Uterus (tissue), 4 donors: ENCODE results near the gene PSMD5. TPM values are rescaled to one million over a fixed set of nuclear protein-coding genes. Genes with fewer than 3 reads are reported as not detected.
"Not testable (repeated sequence)": the region's sequence is repeated elsewhere in the genome, so short reads cannot be mapped to it uniquely, and the experiment has no call there.

Source experiments
- DNase-seq, 2 donors: peaks; one replicate each; pipeline ENCODE4 v3.0.0-alpha.2; 2019 to 2020
- H3K27ac ChIP-seq, 2 donors: fragments of 200-600 bp; sonication (generic); 1 replicate in 1 of 2; 2 replicates in 1 of 2; pipeline ENCODE4 v1.5.1; 2016 to 2018
- H3K27me3 ChIP-seq, 2 donors: fragments of 200-600 bp; sonication (generic); one replicate each; pipeline ENCODE4 v1.5.1; 2018 to 2019; ENCODE audit warnings: control low read depth in 1 of 2
- H3K36me3 ChIP-seq, 2 donors: fragments of 200-600 bp; sonication (generic); one replicate each; pipeline ENCODE4 v1.5.1; 2019; ENCODE audit warnings: control low read depth in 1 of 2
- H3K4me1 ChIP-seq, 2 donors: fragments of 200-600 bp; sonication (generic); one replicate each; pipeline ENCODE4 v1.5.1; 2018 to 2019; ENCODE audit warnings: control low read depth in 1 of 2
- H3K4me3 ChIP-seq, 2 donors: fragments of 200-600 bp; sonication (generic); 1 replicate in 1 of 2; 2 replicates in 1 of 2; pipeline ENCODE4 v1.5.1; 2018 to 2019; ENCODE audit warnings: mild to moderate bottlenecking in 1 of 2
- H3K9me3 ChIP-seq, 2 donors: fragments of 200-600 bp; sonication (generic); one replicate each; pipeline ENCODE4 v1.5.1; 2019; ENCODE audit warnings: control low read depth in 1 of 2
- CTCF ChIP-seq, 4 experiments: fragments of 200-600 bp in 2 of 4; fragments of 450-650 bp in 2 of 4; sonication (generic) in 2 of 4; IDR thresholded peaks; one replicate each; pipeline ENCODE4 v1.5.1; 2016 to 2019; ENCODE audit warnings: antibody characterized with exemption in 4 of 4, mild to moderate bottlenecking in 2 of 4, moderate library complexity in 1 of 4
- POLR2A ChIP-seq, 2 donors: fragments of 450-650 bp; IDR thresholded peaks; one replicate each; pipeline ENCODE4 v1.6.1; 2016; ENCODE audit warnings: antibody characterized with exemption in 2 of 2, mild to moderate bottlenecking in 1 of 2, moderate library complexity in 1 of 2
- intact Hi-C: fragments of 100-400 bp; cut with DNase I; formaldehyde crosslinking; loops from one replicate; pipeline ENCODE4 v1.15.1; 2023; ENCODE audit warnings: low total_unique reads
- total RNA-seq, 4 donors: library from RNA; depleted of rRNA in 3 of 4; stranded (reverse); fragments of >200 nt in 3 of 4; gene quantifications; one replicate each; pipeline versions ENCODE4 v1.1.0 to v1.2.4, GENCODE V29; 2014 to 2023
- donor health status: DM: yes; HTN: yes; CAD: no.

The PSMD5 gene
- total RNA-seq, 4 donors from 2014 or later = 20.9 to 181 (median 49.0) TPM

GRCh38 chr9:120818595-120818994 lies 24.1 kb downstream of the PSMD5 start:
- Histone ChIP-seq H3K27me3 (no peaks in the 10 kb centered on the region), H3K36me3 (no peaks in the 10 kb centered on the region), H3K9me3 (no peaks in the 10 kb centered on the region), H3K4me1 (no peaks in the 10 kb centered on the region), H3K27ac (no peak overlapping the region), H3K4me3 (no peak overlapping the region)
- DNase-seq = no peak
- TF ChIP-seq CTCF (IDR thresholded peaks at IDR 0.05) = no peak
- TF ChIP-seq POLR2A (IDR thresholded peaks at IDR 0.05) = no peak
- intact Hi-C loops = no loop called here

- Histone ChIP-seq H3K4me3 (no peak overlapping the region), H3K36me3 (no peaks in the 10 kb centered on the region), H3K27me3 (no peaks in the 10 kb centered on the region), H3K4me1 (no peaks in the 10 kb centered on the region), H3K27ac (no peak overlapping the region), H3K9me3 (peaks cover 0 to 5% of the 10 kb centered on the region in 2 donors)
- DNase-seq = no peak
- TF ChIP-seq POLR2A (IDR thresholded peaks at IDR 0.05) (no peak), CTCF (IDR thresholded peaks at IDR 0.05) (no peak)
- intact Hi-C loops = no loop called here
Observed at GRCh38 chr9:120815075-120815474, 27.6 kb downstream of the PSMD5 start.

- H3K9me3 ChIP-seq = peaks cover 0 to 22% of the 10 kb centered on the region in 2 donors
Observed at GRCh38 chr9:120808931-120809330, 33.8 kb downstream of the PSMD5 start.

GRCh38 chr9:120807607-120808379 lies 34.9 kb downstream of the PSMD5 start:
- intact Hi-C loops = no loop called here
- H3K27me3 ChIP-seq = no peaks in the 10 kb centered on the region
- no peak for TF ChIP-seq POLR2A (IDR thresholded peaks at IDR 0.05)
- TF ChIP-seq CTCF (IDR thresholded peaks at IDR 0.05) = no peak
- H3K27ac ChIP-seq = no peak overlapping the region
- no peak for DNase-seq
- no peaks in the 10 kb centered on the region for H3K4me1 ChIP-seq
- no peaks in the 10 kb centered on the region for H3K36me3 ChIP-seq
- peaks cover 0 to 22% of the 10 kb centered on the region in 2 donors for H3K9me3 ChIP-seq
- no peak overlapping the region for H3K4me3 ChIP-seq

More at GRCh38 chr9:120808931-120809330, 33.8 kb downstream of the PSMD5 start:
- no peak overlapping the region for H3K27ac ChIP-seq
- no peaks in the 10 kb centered on the region for H3K36me3 ChIP-seq
- no peak overlapping the region for H3K4me3 ChIP-seq
- no peak for DNase-seq
- H3K27me3 ChIP-seq = no peaks in the 10 kb centered on the region
- TF ChIP-seq CTCF (IDR thresholded peaks at IDR 0.05) (no peak), POLR2A (IDR thresholded peaks at IDR 0.05) (no peak)
- intact Hi-C loops = no loop called here
- no peaks in the 10 kb centered on the region for H3K4me1 ChIP-seq

- H3K27me3 ChIP-seq, H3K4me1 ChIP-seq, H3K4me3 ChIP-seq, H3K36me3 ChIP-seq, DNase-seq, intact Hi-C loops, H3K27ac ChIP-seq: not testable (repeated sequence)
- H3K9me3 ChIP-seq = peaks cover 0 to 16% of the 10 kb centered on the region in 2 donors
Observed at GRCh38 chr9:120804784-120805363, 37.8 kb downstream of the PSMD5 start.
